ENCODE results near the gene CSF3.

The CSF3 gene

DNA sequence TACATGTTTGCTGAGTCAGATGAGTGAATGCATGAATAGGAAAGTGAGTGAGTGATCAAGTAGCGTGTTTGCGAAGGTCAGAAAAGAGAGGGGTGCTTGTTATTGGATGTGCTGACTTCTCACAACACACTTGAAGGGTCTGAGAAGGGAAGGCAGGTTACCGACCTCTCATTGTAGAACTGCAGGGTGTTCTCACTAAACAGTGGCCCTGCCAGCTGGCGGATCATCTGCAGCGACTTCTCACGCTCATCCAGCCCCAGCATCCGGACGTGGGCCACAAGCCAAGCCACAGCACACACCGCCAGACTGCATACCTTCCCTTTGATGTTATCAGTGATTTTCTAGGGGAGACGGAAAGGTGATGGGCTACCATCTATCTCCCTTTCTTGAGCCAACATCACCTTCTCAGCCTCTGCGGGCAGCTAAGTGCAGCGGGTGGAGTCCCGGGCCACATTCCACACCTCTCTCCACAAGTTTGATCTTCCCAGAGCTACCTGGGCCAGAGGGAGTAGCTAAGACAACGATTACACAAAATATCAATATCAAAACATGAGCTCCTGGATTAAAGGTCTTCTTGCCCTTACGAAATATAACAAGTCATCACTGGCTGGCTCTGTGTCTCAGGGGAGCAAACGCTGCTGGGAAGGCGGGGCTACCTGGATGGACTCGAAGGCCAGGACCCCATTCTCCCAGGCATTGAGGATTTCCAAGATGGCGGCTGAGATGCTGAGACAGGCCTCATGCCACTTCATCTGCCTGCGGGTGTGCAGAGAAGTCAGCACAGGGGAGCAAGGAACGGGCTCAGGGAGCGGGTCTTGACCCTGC lies 11.0 kb downstream of the CSF3 start:
- peak; percentile 22 to 35 for DNase-seq

- DNase-seq: peak; percentile 74 to 77
Measured at GRCh38 chr17:40026816-40027613, 11.8 kb downstream of the CSF3 start.

GRCh38 chr17:40027614-40028012 lies 12.4 kb downstream of the CSF3 start:
- no peak for DNase-seq

GRCh38 chr17:40028595-40028994 lies 13.4 kb downstream of the CSF3 start:
- DNase-seq: no peak

- DNase-seq: no peak
Measured at GRCh38 chr17:40031706-40032105, 16.5 kb downstream of the CSF3 start.

DNA sequence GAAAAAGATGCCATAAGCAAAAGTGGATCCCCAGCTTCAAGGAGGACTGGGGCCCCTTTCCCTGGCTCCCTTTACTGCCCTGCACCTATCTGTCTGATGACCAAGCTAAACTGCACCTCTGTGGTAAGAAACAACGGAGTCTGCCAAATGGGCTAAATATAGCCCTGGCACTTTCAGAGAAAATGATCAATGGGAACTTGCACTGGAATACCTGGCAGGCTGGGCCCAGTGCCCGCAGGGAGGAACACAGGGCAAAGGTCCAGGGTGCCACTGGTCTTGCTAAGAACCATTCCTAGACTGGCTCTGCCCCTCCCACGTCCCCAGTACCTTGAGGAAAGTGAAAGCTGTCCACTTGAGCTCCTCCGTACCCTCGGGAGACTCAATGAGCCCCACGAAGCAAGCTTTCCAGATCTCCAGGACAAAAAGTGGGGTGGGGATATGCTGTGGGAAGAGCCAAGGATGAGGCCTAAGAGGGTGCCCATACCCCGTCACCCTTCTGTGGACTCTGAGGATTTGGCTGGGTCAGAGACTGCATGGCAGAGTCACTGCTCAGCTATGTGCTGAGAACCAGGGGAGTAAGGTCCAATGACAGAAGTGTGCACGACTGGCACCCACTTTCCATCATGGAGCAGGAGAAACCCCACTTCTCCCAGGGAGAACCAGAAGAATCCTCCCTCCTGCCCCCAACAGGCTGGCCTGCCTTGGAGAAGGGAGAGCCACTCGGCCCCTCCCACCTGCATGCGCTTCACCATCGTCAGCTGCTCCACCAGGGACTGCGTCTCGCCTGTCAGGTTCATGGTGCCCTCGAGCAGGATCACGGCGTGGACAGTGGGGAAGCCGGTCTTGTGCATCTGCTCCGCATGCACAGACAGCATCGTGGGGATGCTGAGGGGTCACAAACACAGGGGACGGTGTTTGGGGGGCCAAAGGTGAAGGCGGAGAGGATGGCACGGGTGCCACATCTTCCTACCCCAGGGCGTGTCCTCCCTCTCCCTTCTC lies 17.4 kb downstream of the CSF3 start:
- no peak for DNase-seq

DNA sequence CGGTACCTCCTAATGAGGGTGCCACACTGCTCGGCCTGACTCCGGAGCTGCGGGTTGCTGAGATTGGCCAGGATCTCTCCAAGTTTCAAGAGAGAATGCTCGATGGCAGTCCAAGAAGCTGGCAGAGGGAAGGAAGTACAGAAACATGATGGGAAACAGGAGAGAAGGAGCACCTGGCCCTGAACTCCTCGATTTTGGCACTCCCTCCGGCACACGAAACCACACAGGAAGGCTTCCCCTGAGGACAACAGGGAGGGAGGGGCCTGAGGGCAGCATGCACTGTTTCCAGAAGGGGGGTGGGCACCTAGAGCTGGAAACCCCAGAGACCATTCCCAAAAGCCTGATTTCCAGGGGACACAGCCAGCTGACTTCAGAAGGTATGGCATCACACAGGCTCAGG lies 18.1 kb downstream of the CSF3 start:
- no peak for DNase-seq

DNA sequence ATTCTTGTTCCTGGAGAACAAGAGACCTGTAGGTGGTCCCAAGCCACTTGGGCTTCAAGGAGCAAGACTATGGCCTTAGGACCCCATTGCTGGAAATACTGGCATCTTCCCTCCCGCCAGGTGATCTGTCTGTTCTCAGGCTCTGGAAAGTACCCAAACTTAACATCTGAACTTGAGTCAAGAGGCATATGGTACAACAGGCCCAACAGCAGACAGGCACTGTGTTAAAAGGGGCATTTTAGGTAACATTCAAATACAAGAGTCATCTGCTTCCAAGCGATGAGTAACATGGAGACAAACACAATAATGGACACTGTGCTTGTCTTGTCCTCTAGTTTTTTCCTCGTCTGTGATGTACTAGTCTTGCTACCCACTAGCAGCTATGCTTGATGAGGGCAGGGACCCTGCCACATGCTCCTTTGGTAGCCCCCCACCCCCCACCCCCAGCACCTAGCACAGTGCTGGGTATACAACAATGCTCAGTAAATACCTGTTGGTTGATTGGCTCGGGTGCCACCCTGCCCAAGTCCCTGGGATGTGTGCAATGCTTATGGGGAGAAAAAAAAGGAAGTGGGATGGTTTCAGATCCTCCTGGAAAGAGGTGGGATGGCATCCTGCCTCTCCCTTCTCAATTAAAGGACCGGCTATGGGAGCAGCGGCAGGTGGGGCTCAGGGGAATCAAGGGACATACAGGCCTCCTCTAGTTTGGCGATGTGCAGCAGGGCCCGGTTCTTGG lies 19.4 kb downstream of the CSF3 start:
- no peak for DNase-seq

DNA sequence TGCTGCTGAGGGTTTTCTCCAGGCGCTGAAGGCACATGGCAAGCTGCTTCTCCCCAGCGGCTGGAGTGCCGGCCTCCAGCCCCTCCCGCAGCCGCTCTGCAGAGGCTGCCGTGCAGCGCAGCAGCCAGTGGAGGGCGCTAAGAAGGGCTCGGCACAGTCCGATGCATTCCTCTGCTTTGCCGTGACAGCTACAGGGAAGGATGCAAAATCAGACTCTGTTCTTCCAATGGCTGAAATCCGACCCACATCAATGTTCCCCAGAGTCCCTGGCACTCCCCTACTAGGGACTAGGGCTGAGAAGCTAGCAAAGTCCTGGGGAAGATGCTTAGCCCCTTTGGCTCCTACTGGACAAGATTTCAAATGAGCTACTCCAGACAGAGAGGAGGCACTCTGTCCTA lies 19.9 kb downstream of the CSF3 start:
- no peak for DNase-seq

GRCh38 chr17:40038882-40039513 lies 23.8 kb downstream of the CSF3 start:
- DNase-seq: no peak

DNA sequence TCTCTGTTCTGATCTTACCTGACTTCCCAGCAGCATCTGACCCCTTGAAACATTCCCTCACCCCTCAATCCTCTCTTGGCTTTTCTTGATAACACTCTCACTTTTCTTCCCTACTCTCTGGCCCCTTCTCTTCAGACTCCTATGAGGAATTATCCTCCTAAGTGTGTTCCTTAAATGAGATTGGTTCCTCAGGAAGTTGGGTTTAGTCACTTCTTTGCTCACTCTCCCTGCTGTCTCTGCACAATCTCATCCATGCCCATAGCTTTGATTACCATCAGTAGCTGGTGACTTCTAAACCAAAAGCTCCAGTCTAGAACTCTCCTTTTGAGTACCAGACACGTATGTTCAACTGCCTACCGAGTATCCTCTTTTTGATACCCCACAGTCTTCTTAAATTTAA lies 26.0 kb downstream of the CSF3 start:
- no peak for DNase-seq

DNA sequence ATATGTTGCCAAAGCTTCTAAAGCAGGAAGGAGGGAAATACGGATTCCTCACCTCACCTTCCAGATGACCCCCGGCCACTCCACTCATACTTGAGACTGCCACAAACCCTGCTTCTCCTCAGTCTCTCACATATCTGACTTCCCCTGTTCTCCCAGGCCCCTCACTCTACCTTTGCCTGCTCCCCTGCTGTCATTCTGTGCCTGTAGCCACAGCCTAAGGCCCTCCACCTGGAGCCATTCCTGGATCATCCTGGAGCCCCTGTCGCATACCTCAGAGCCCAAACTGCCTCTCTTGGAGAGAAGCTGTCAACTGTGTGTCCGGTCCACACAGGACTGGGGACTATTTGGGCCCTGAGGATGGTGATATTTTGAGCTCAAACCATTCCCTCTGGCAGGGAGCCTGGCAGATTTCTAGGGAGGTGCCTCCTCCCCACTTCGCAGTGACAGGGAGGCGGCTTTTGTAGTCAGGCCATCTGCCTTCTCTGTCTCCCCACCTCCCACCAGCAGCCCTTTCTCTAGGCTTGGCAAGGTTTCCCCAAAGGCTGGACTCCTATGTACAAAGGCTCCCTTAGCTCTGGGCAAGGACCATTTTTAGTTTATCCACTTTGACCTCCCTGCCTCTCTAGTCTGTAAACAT lies 41.3 kb downstream of the CSF3 start:
- DNase-seq: no peak

DNA sequence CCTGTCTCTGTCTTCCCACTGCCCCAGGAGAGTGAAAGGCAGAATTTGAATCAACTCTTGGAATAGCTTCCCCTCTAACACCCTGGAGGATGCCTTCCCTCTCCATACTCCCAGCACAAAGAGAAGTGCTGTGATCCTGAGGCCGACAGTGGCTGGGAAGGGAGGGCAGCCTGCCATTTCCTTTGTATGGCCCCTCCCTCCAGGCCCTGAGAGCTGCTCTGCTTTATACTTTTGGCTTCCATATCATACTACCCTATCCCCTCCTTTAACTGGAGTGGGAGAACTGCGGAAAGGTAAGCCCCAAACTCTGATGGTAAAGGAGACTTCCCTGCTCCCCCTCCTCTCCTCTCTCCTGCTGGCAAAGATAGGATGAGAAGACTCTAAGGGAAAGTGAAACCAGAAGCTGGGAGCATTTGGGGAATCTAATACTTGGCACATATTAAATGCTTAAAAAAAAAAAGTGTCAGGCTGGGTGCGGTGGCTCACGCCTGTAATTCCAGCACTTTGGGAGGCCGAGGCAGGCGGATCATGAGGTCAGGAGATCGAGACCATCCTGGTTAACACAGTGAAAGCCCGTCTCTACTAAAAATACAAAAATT lies 43.0 kb downstream of the CSF3 start:
- no peak for DNase-seq

GRCh38 chr17:40058865-40059264 lies 43.6 kb downstream of the CSF3 start:
- no peak for DNase-seq

DNA sequence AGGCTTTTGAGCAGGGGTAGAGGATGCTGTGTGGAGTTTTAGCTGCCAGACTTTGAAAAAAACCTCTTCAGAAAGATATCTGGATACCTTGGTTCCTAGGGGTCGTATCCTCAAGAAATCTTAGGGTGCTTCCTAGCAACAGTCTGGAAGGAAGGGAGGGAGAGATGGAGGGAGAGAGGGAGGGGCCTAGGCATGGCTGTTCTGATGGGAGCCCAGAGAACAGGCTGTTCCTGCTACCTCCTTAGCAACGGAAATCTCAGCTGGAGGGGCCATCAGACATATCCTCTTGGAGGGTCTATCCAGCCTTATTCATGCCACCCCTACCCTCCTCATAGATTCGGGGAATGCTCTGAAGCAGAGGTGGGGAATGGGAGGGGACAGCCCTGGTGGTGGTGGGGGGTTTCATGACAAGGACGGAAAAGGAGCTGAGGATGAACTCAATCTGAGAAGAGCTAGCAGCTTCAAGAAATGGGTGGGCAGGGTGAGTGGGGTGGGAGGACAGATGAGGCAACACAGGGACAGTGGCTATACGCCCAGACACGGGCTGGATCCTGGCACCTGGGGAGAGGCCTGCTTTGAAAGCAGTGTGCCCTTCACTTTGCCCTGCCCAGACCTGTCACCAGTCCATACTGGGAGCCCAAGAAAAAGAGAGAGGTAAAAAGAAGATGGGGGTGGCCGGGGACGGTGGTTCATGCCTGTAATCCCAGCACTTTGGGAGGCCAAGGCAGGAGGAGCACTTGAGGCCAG lies 44.7 kb downstream of the CSF3 start:
- DNase-seq: no peak

GRCh38 chr17:40060887-40061608 lies 45.8 kb downstream of the CSF3 start:
- DNase-seq: no peak

DNA sequence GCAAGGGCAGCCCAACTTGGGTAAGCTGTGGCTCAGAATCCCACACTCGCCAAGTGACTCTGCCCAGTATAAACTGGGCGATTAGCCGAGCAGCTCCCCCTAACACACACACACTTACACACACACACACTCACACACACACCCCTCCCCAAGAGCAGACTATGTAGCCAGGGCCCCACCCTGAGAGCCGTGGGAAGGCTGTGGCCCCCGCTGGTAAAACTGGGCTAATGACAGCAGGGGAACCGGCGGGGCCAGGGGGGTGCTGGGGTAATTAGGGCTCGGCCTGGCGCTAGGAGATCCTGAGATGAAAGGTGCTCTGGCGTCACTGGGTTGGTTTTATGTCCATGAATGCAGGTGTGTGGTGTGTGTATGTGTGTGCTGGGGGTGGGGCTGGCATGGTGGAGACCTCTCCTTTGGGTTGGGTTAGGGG lies 46.4 kb downstream of the CSF3 start:
- DNase-seq: no peak

GRCh38 chr17:40062329-40063186 lies 47.3 kb downstream of the CSF3 start, which contains the start of gene THRA:
Gene THRA, plus strand, starts transcription at chr17:40062965. Its CDS starts 11,524 bp downstream, at chr17:40074489.
- DNase-seq: peak; percentile 63 to 68
